ENCODE data around the gene TSPAN33.
"Not testable (repeated sequence)": the region's sequence is repeated elsewhere in the genome, so short reads cannot be mapped to it uniquely, and the experiment has no call there.

TSPAN33 gene, protein sequence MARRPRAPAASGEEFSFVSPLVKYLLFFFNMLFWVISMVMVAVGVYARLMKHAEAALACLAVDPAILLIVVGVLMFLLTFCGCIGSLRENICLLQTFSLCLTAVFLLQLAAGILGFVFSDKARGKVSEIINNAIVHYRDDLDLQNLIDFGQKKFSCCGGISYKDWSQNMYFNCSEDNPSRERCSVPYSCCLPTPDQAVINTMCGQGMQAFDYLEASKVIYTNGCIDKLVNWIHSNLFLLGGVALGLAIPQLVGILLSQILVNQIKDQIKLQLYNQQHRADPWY

DNA sequence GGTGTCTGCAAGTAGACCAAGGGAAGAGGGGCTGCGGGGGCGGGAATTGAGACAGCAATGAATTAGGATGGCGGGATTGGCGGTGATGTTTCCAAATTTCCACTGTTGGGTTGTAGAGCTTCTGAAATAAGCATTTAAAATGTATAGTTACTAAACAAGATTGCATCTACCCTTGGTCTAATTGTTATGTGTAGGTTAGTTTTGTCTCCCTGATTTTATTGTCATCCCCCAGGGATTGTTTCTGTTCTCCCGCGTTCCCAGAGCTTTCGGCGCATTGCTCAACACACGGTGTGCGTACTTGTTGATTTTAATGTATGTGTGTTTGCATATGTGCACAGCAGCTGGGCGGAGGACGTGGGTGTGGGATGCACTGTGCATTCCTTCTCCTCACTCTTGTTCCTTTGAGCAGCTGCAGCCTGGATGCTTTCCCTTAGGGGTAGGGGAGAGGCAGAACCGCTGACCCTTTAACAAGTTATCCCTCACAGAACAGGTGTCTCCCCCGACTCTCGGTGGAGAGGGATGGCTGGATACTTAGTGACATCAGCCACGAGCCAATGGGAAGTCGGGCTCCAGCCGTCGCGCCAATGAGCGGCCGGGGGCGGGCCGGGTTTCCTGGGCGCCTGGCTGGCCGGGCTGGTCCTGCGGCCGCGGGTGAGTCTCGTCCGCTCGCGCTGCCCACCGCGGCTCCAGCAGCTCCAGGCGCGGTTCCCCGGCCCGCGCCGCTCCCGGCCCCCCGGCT, at the start of gene TSPAN33:
Gene TSPAN33, plus strand, starts transcription at position 613 of the 739 bp plus-strand sequence. CDS start 274 bp downstream, outside the sequence.
- H3K27me3 Mint-ChIP-seq = peaks cover 14% of the 10 kb centered on the region
- H3K4me1 Mint-ChIP-seq = peaks cover 23% of the 10 kb centered on the region
- H3K9me3 Mint-ChIP-seq = no peaks in the 10 kb centered on the region
- peak; percentile 65 to 66 for DNase-seq
- peak within 1 kb of the TSS; percentile 51 to 83 for H3K27ac Mint-ChIP-seq
- ATAC-seq = peak; percentile 91
- peak within 1 kb of the TSS; percentile 91 to 94 for H3K4me3 Mint-ChIP-seq

DNA sequence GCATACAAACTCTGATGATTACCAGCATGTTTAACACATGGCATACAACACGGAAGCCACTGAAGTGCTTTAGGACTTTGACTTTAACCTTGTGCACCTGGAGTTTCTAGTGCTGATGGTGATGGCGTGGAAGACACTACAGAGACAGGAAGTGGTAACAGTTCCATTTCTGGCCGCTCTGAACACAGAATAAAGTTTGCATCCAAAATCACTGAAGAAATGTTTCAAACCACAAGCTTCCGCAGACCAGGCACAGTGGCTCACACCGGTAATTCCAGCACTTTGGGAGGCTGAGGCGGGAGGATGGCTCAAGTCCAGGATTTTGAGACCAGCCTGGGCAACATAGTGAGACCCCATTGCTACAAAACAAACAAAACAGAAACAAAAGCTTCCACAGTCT, 49.2 kb upstream of the TSPAN33 start:
- no peaks in the 10 kb centered on the region for H3K9me3 Mint-ChIP-seq
- H3K27ac Mint-ChIP-seq = no peak overlapping the region
- peak in 1 of 2 donors; percentile 22 for DNase-seq
- H3K4me1 Mint-ChIP-seq = peaks cover 21% of the 10 kb centered on the region
- ATAC-seq = peak; percentile 74
- H3K4me3 Mint-ChIP-seq = peak overlapping the region in 1 of 2 donors; percentile 5
- H3K27me3 Mint-ChIP-seq = no peaks in the 10 kb centered on the region

DNA sequence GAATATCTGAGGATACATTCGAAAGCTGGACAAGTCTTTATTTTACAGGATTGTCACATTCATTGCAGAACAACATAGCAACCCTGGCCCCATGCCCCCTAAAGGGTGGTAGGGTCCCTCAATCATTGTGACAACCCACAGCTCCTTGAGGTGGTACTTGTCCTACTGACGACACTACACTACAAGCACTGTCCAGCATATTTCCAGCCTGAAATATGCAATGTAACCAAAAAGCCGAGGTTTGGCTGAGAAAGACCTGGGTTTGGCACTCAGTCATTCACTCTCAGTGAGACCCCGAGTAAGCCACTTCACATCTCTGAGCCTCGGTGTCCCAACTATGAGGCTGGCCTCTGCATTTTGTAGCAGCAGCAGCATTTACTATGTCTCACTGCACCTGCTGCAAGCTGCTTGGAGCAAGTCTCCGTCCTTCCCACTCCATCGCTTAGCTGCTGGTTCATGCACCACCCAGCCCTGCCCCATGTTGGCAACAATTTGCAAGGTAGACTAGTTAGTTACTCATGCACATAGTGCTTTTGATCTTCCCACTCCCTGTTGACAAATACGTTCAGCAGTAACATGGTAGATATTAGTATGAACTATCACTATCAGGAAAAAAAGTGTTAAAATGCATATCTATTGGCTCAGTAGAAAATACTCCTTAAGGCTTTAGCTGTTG, 46.0 kb upstream of the TSPAN33 start:
- no peak for ATAC-seq
- H3K27ac Mint-ChIP-seq = no peak overlapping the region
- no peaks in the 10 kb centered on the region for H3K27me3 Mint-ChIP-seq
- no peak for DNase-seq
- no peak overlapping the region for H3K4me3 Mint-ChIP-seq
- H3K9me3 Mint-ChIP-seq = no peaks in the 10 kb centered on the region
- H3K4me1 Mint-ChIP-seq = peaks cover 12% of the 10 kb centered on the region

DNA sequence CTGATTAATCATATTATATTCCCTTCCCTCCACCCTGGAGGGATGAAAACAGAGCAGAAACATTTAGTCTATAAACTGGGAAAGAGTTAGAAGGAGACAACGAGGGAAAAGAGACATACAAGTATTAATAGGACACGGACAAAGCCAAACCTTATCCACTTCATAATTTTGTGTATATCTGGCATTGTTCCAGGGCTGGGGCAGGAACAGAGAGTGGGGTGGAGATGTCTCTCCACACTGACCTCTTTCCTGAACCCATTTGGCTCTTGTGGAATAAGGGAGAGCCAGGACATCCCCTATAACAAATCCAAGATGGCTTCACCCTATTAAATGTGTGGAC, 43.7 kb upstream of the TSPAN33 start:
- peaks cover 4% of the 10 kb centered on the region for H3K4me1 Mint-ChIP-seq
- H3K27me3 Mint-ChIP-seq = no peaks in the 10 kb centered on the region
- DNase-seq = no peak
- H3K27ac Mint-ChIP-seq = no peak overlapping the region
- ATAC-seq = no peak
- H3K4me3 Mint-ChIP-seq = no peak overlapping the region
- H3K9me3 Mint-ChIP-seq = no peaks in the 10 kb centered on the region

DNA sequence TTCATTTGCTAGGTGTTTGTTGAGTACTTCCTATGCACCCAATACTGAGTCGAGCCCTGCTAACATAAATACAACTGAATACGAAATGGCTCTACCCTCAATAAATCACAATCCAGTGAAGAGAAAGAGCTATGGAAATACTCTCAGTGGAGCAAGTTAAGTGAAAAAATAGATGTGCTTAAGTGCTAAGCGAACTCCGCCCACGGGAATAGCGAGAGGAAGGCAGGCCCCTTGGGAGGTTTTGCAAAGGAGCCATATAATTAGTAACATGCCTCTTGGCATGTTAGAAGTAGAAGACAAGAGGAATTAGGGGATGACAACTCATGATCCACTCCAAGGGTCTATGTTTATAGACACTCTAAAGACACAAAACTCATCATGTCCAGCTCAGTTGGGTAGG, 42.8 kb upstream of the TSPAN33 start:
- H3K4me1 Mint-ChIP-seq = no peaks in the 10 kb centered on the region
- DNase-seq = no peak
- no peaks in the 10 kb centered on the region for H3K27me3 Mint-ChIP-seq
- ATAC-seq = no peak
- no peak overlapping the region for H3K4me3 Mint-ChIP-seq
- H3K9me3 Mint-ChIP-seq = no peaks in the 10 kb centered on the region
- no peak overlapping the region for H3K27ac Mint-ChIP-seq

DNA sequence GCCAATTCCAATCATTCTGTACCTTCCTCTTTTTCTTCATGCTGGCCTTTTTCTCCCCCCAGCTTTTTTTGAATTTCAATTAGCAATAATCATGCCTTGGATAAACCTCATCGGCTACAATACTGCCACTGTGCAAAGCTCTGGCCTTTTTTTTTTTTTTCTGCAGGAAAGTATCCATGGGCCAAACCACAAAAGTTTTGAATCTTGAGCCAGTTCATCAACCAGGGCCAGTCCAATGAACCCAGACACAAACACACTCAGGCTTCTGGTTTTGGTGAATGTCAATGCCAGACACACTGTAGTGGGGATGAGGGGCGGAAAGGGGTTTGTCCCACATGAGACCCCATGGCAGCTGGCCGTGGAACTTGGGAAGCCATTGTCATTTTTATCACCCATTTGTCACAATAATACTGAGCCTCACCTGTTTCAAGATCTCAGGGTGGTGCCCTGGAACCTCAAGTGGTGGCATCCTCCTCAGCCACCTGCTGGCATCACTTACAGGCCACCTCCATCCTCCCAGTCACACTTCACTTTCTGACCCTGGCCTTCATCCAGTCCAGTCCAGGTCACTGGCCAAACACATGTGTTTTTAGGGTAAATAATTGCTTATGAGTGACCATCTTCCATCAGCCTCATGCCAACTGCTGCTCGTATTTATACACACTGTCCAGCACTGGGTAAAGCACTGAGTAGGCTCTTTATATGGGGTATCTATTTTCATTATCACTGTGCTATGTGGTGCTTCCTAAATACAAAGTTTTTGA, 40.8 kb upstream of the TSPAN33 start:
- Mint-ChIP-seq H3K4me3 (no peak overlapping the region), H3K9me3 (no peaks in the 10 kb centered on the region), H3K4me1 (no peaks in the 10 kb centered on the region), H3K27ac (no peak overlapping the region), H3K27me3 (no peaks in the 10 kb centered on the region)
- DNase-seq (no peak), ATAC-seq (no peak)

DNA sequence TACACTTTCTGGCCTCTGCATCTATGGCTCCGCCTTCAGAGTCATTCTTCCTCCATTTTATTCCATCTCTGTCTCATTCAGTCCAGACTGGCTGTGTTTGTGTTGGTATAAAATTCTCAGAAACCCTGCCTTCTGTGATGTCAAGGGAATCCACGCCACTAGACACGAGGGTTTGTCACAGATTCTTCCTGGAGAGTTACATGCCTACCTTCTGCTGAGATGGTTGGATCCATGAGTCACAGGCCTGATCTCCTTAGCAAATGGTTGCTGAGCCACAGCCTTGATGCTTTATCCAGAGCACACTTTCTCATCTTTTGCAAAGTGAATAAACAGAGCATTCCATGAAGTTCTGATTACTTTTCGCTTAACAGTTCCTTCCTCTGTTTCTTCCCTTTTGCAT, 35.9 kb upstream of the TSPAN33 start:
- Mint-ChIP-seq H3K9me3 (no peaks in the 10 kb centered on the region), H3K4me1 (peaks cover 6% of the 10 kb centered on the region), H3K27ac (no peak overlapping the region), H3K4me3 (no peak overlapping the region), H3K27me3 (no peaks in the 10 kb centered on the region)
- ATAC-seq = no peak
- no peak for DNase-seq

DNA sequence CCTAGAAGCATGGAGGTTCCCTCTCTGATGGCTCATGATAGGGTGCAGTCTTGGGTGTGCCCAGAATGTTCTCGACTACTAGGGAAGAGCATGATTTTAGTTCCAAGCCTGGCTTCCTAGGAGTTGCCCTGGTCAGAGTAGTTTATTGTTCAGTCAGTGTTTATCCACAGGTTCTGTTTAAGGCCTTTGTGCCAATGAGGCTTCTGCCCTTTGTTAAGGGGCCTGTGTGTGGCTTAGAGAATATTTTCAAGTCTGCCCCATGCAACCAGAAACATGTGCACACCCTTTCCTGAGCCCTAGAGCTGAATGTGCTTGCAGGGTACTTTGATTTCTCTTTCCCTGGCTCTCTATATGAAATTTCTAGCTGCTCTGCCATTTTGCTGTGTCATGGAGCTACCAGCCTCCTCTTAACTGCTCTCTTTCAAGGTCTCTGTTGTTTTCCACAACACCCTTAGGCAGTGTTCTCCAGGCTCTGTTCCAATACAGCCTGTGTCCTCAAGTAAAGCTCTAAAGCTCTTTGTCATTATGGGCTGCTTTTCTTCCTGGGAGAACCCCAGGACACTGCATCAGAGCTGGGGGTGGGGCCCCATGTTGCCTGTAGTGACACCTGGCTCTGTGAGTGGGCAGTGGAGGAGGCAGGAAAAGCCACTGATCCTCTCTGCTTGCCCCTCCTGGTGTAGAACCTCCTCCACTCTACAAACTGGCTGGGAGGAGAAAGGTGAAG, 34.1 kb upstream of the TSPAN33 start:
- Mint-ChIP-seq H3K27ac (peak overlapping the region in 1 of 2 donors; percentile 85), H3K9me3 (no peaks in the 10 kb centered on the region), H3K4me3 (no peak overlapping the region), H3K4me1 (peaks cover 6% of the 10 kb centered on the region), H3K27me3 (no peaks in the 10 kb centered on the region)
- ATAC-seq (no peak), DNase-seq (no peak)

DNA sequence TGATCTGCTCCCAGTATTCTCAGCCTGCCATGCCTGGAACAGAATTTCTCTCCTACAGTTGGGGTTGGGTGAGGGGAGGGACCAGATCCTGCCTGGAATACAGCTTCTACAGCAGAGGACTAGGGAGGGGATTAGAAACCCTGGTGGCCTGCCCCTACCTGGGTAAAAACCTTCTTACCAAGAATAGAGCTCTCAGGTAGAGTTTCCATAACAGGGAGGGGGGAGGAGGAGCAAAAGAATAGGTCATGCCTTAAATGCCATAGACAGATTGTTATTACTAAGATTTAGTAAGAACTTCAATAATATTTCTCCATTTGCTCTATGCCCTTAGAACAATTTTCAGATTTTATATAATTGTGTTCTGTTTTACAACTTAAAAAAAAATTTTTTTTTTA, 33.5 kb upstream of the TSPAN33 start:
- Mint-ChIP-seq H3K27me3 (no peaks in the 10 kb centered on the region), H3K4me1 (peaks cover 6% of the 10 kb centered on the region), H3K27ac (peak overlapping the region in 1 of 2 donors; percentile 85), H3K4me3 (no peak overlapping the region), H3K9me3 (no peaks in the 10 kb centered on the region)
- DNase-seq (no peak), ATAC-seq (no peak)

DNA sequence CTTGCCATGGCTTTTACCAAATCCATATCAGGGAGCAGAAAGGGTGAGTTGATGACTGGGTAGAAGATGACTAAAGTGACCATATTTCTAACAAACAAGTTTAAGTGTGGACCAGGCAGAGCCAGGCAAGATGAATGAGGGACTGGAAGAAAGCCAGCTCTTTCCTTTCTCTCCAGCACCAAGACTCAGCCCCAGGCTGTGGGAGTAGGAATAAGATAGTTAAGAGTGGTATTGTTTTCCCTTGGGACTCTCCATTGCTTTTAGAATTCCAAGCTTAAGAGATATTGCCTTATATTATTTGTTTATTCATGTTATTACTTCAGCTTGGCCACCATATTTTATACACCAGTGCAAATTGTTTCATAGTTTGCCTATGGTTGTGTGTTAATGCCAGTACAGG, 28.8 kb upstream of the TSPAN33 start:
- Mint-ChIP-seq H3K4me3 (no peak overlapping the region), H3K27me3 (no peaks in the 10 kb centered on the region)

DNA sequence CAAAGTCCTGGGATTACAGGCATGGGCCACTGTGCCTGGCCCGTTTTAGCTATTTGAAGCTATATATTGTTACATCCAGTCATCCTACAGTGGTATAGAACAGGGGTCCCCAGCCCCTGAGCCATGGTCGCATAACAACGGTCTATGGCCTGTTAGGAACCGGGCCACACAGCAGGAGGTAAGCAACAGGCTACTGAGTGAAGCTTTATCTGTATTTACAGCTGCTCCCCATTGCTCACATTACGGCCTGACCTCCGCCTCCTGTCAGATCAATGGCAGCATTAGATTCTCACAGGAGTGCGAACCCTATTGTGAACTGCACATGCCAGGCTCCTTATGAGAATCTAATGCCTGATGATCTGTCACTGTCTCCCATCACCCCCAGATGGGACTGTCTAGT, 26.3 kb upstream of the TSPAN33 start:
- Mint-ChIP-seq H3K4me3 (no peak overlapping the region), H3K9me3 (peaks cover 16 to 17% of the 10 kb centered on the region in 2 donors), H3K27me3 (no peaks in the 10 kb centered on the region), H3K4me1 (peaks cover 16% of the 10 kb centered on the region), H3K27ac (no peak overlapping the region)
- ATAC-seq = no peak
- DNase-seq = no peak

More for the DNA sequence above, 28.8 kb upstream of the TSPAN33 start:
- Mint-ChIP-seq H3K4me1 (peaks cover 3% of the 10 kb centered on the region), H3K9me3 (peaks cover 1 to 2% of the 10 kb centered on the region in 2 donors), H3K27ac (no peak overlapping the region)
- DNase-seq (no peak), ATAC-seq (no peak)

DNA sequence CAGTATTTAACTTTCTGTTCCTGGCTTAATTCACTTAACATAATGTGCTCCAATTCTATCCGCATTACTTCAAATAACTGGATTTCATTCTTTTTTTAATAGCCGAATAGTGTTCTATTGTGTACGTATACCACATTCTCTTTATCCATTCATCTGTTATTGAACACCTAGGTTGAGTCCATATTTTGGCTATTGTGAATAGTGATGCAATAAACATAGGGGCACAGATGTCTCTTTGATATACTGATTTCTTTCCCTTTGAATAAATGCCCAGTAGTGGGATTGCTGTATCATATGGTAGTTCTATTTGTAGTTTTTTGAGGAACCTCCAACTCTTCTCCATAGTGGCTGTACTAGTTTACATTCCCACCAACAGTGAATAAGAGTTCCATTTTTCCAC, 25.5 kb upstream of the TSPAN33 start:
- no peak overlapping the region for H3K27ac Mint-ChIP-seq
- no peaks in the 10 kb centered on the region for H3K27me3 Mint-ChIP-seq
- no peak for ATAC-seq

DNA sequence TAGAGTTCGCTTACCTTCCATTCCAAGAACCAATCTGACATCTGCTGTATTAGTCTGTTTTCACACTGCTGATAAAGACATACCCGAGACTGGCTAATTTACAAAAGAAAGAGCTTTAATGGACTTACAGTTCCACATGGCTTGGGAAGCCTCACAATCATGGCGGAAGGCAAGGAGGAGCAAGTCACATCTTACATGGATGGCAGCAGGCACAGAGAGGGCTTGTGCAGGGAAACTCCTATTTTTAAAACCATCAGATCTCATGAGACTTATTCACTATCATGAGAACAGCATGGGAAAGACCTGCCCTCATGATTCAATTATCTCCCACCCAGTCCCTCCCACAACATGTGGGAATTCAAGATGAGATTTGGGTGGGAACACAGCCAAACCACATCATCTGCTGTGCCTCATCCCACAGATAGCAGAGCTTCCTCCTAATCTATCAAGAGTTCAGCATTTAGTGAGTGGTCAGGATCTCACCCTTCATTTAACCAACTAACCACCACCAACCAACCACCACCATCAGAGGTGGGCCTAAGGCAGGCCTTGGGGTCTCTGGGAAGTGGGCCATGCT, 22.9 kb upstream of the TSPAN33 start:
- DNase-seq, H3K27me3 Mint-ChIP-seq, H3K4me3 Mint-ChIP-seq, ATAC-seq: not testable (repeated sequence)
- Mint-ChIP-seq H3K9me3 (peaks cover 17 to 21% of the 10 kb centered on the region in 2 donors), H3K4me1 (peaks cover 22% of the 10 kb centered on the region), H3K27ac (peak overlapping the region in 1 of 2 donors; percentile 26)

More for the DNA sequence above, 25.5 kb upstream of the TSPAN33 start:
- Mint-ChIP-seq H3K4me1 (peaks cover 22% of the 10 kb centered on the region), H3K4me3 (no peak overlapping the region), H3K9me3 (peaks cover 16 to 17% of the 10 kb centered on the region in 2 donors)
- DNase-seq = no peak

DNA sequence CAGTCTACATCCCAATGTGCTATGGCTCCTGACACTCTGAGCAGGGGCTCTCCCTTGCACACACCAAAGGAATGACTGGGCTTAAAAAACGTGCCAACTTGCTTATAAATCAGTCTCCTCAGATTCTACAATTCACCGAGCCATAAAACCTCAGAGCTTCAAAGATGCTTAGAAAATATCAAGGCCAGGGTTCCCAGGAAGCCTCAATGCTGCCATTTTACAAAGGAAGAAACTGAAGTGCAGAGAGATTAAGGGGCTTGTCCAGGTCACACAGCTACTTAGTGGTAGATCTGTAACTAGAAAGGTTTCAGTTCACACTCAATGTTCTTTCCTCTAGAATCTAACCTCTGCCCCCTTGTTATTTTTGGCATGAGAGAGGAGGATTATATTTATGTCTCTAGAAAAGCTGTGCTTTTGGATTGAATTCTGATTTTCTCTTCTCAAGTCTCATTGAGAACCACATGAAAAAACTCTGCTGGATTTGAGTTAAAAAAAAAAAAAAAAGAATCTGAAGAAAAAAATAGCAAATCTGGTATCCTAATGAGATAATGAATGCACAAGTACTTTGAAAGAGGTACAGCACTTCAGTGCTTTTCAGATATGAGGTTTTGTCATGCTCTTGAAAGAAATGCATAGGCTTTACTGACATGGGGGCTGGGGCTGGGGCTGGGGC, 22.3 kb upstream of the TSPAN33 start:
- Mint-ChIP-seq H3K4me1 (peaks cover 22% of the 10 kb centered on the region), H3K27ac (peak overlapping the region; percentile 12 to 26), H3K4me3 (peak overlapping the region; percentile 53 to 63), H3K9me3 (peaks cover 17 to 21% of the 10 kb centered on the region in 2 donors), H3K27me3 (no peaks in the 10 kb centered on the region)
- no peak for DNase-seq
- peak; percentile 46 for ATAC-seq

Measured in stimulated activated naive CD8-positive, alpha-beta T cell treated with anti-CD3 and anti-CD28 coated beads, Interleukin-15, amount 100 ng/mL, for 72 hours (primary cell).